T-helper 2 cell treated with Interferon-gamma antibody and Interleukin-4, amounts not matched to agents 5 μg/mL and 100 μg/mL, for 36 hours (primary cell): Measurements from ENCODE around the gene MYO5A.

Experiments
- DNase-seq: peaks from one replicate; pipeline ENCODE4 v3.0.0; 2021; ENCODE audit warnings: low spot score
- H3K27ac Mint-ChIP-seq: one replicate; pipeline ENCODE4 v1.8.0; 2021; ENCODE audit warnings: mild to moderate bottlenecking, mixed read lengths
- H3K27me3 Mint-ChIP-seq: one replicate; pipeline ENCODE4 v1.8.0; 2021; ENCODE audit warnings: low read depth, mixed read lengths
- H3K36me3 Mint-ChIP-seq: one replicate; pipeline ENCODE4 v1.8.0; 2021; ENCODE audit warnings: low read depth, mixed read lengths
- H3K4me1 Mint-ChIP-seq: one replicate; pipeline ENCODE4 v1.8.0; 2021; ENCODE audit warnings: low read depth, mixed read lengths
- H3K4me3 Mint-ChIP-seq: one replicate; pipeline ENCODE4 v1.8.0; 2022; ENCODE audit warnings: mild to moderate bottlenecking, moderate library complexity, mixed read lengths
- H3K9me3 Mint-ChIP-seq: one replicate; pipeline ENCODE4 v1.8.0; 2021; ENCODE audit warnings: mixed read lengths

Gene MYO5A

GRCh38 chr15:52308446-52309153 is 220.1 kb downstream of the MYO5A start:
- no peak for DNase-seq
- no peaks in the 10 kb centered on the region for H3K9me3 Mint-ChIP-seq
- H3K4me3 Mint-ChIP-seq = no peak overlapping the region
- peaks cover 3% of the 10 kb centered on the region for H3K4me1 Mint-ChIP-seq
- no peak overlapping the region for H3K27ac Mint-ChIP-seq
- H3K27me3 Mint-ChIP-seq = no peaks in the 10 kb centered on the region
- peaks cover 14% of the 10 kb centered on the region for H3K36me3 Mint-ChIP-seq

DNA sequence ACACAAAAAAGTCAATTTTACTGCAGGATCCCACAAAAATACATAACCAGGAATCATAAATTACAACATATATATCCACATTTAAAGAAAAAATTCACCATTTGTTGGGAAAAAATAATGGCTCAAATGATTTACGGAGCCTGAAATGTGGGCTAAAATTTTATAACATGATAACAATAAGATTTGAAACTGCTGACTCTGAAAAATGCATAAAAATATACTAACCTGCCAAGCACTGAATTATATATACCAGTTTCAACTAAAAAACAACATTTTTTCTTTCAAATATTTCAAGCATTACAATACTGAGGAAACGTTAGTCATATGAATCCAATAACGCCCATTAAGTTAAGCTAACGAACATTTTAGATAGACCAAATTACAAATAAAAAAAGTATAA is 220.8 kb downstream of the MYO5A start:
- no peak overlapping the region for H3K27ac Mint-ChIP-seq
- H3K27me3 Mint-ChIP-seq = no peaks in the 10 kb centered on the region
- peaks cover 10% of the 10 kb centered on the region for H3K36me3 Mint-ChIP-seq
- H3K4me3 Mint-ChIP-seq = no peak overlapping the region
- H3K9me3 Mint-ChIP-seq = no peaks in the 10 kb centered on the region
- H3K4me1 Mint-ChIP-seq = peaks cover 10% of the 10 kb centered on the region
- no peak for DNase-seq

GRCh38 chr15:52306270-52306669 is 222.4 kb downstream of the MYO5A start:
- Mint-ChIP-seq H3K36me3 (peaks cover 10% of the 10 kb centered on the region), H3K4me3 (no peak overlapping the region)
- DNase-seq = no peak

GRCh38 chr15:52303093-52303772 is 225.4 kb downstream of the MYO5A start:
- no peak overlapping the region for H3K4me3 Mint-ChIP-seq
- H3K4me1 Mint-ChIP-seq = peaks cover 14% of the 10 kb centered on the region
- DNase-seq = no peak
- no peaks in the 10 kb centered on the region for H3K9me3 Mint-ChIP-seq
- peaks cover 15% of the 10 kb centered on the region for H3K27me3 Mint-ChIP-seq
- peaks cover 4% of the 10 kb centered on the region for H3K36me3 Mint-ChIP-seq
- H3K27ac Mint-ChIP-seq = no peak overlapping the region

More at GRCh38 chr15:52306270-52306669, 222.4 kb downstream of the MYO5A start:
- Mint-ChIP-seq H3K27me3 (no peaks in the 10 kb centered on the region), H3K4me1 (peaks cover 14% of the 10 kb centered on the region), H3K27ac (no peak overlapping the region), H3K9me3 (no peaks in the 10 kb centered on the region)

DNA sequence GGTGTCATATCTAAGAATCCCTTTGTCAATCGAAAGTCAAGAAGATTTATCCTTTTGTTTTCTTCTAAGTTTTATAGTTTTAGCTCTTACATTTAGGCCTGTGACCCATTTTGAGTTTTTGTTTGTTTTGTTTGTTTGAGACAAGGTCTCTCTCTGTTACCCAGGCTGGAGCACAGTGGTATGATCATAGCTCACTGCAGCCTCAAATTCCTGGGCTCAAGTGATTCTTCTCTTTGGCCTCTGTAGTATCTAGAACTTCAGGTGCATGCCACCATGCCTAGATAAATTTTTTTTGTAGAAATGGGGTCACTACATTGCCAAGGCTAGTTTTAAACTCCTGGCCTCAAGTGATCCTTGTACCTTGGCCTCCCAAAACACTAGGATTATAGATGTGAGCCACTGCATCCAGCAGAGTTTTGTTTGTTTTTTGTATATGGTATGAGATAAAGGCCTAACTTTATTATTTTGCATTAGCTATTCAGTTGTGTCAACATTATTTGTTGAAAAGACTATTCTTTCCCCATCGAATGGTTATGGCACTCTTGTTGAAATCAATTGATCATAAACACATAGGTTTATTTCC is 227.3 kb downstream of the MYO5A start:
- H3K27me3 Mint-ChIP-seq = peaks cover 26% of the 10 kb centered on the region
- H3K4me3 Mint-ChIP-seq = no peak overlapping the region
- DNase-seq = no peak
- H3K9me3 Mint-ChIP-seq = no peaks in the 10 kb centered on the region
- peaks cover 14% of the 10 kb centered on the region for H3K4me1 Mint-ChIP-seq
- H3K36me3 Mint-ChIP-seq = peaks cover 4% of the 10 kb centered on the region
- H3K27ac Mint-ChIP-seq = no peak overlapping the region

DNA sequence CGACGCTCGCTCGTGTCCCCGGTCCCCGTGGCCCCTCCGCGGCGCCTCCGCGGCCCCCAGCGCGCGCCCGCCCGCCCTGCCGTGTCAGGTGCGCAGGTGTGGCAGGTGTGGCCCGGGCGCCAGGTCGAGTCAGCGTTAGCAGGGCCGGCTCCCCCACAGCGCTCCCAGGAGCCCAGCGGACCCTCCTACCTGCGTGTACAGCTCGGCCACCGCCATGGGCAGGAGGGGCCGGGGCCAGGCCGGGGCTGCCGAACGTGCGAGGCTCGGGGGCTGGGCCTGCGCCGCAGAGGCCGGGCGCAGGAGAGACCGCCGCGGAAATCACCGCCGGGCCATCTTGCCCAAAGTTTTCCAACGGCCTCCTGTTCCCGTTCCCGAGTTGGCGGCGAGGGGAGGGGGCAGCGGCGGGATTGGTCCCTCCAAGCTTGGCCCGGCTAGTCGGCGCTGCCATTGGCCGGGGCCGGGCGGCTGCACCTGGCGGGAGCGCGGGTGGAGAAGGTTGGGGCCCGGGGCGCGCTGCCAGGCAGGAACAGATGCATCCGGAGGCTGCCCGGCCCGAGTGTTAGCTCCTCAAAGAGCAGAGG is 233.2 kb downstream of the MYO5A start, which contains the start of gene MYO5C:
MYO5C (minus strand) TSS at position 384 of the 581 bp plus-strand sequence; CDS start at position 216, 168 bp downstream.
- Mint-ChIP-seq H3K4me1 (peaks cover 11% of the 10 kb centered on the region), H3K36me3 (no peaks in the 10 kb centered on the region), H3K4me3 (peak within 1 kb of the TSS; percentile 59), H3K27me3 (peaks cover 60% of the 10 kb centered on the region), H3K9me3 (no peaks in the 10 kb centered on the region), H3K27ac (no peak within 1 kb of the TSS)
- no peak for DNase-seq

GRCh38 chr15:52294881-52295420 is 233.7 kb downstream of the MYO5A start:
- no peak for DNase-seq
- no peaks in the 10 kb centered on the region for H3K9me3 Mint-ChIP-seq
- peak overlapping the region; percentile 59 for H3K4me3 Mint-ChIP-seq
- peaks cover 55% of the 10 kb centered on the region for H3K27me3 Mint-ChIP-seq
- H3K4me1 Mint-ChIP-seq = peaks cover 12% of the 10 kb centered on the region
- no peaks in the 10 kb centered on the region for H3K36me3 Mint-ChIP-seq
- no peak overlapping the region for H3K27ac Mint-ChIP-seq

- Mint-ChIP-seq H3K9me3 (no peaks in the 10 kb centered on the region), H3K27ac (no peak overlapping the region), H3K4me1 (peaks cover 16% of the 10 kb centered on the region), H3K4me3 (no peak overlapping the region), H3K36me3 (no peaks in the 10 kb centered on the region), H3K27me3 (peaks cover 44% of the 10 kb centered on the region)
- DNase-seq = no peak
These were observed 235.8 kb downstream of the MYO5A start for GRCh38 chr15:52292780-52293392.

DNA sequence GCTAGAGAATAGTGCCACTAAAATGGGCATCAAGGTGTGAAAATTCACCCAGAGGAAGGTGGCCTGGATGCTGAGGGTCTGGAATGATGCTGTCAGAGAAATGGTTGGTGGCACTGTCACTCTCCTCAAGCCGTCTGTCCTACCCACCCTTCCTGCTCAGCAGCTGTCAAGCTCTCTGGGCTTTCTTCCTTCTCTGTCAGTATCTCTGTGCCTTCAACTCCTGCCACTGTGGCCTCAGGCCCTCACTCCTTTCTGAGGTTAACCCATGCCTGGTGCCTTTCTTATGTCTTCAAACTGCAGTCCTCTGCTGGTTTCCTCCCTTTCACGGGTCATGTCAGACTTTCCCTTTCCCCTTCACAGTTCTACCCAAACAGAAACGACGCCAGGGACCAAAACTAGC is 237.5 kb downstream of the MYO5A start:
- Mint-ChIP-seq H3K36me3 (no peaks in the 10 kb centered on the region), H3K27me3 (peaks cover 34% of the 10 kb centered on the region), H3K4me1 (peaks cover 16% of the 10 kb centered on the region), H3K4me3 (no peak overlapping the region), H3K27ac (peak overlapping the region; percentile 2), H3K9me3 (no peaks in the 10 kb centered on the region)
- no peak for DNase-seq

- Mint-ChIP-seq H3K4me1 (peaks cover 16% of the 10 kb centered on the region), H3K27ac (peak overlapping the region; percentile 2), H3K36me3 (no peaks in the 10 kb centered on the region), H3K27me3 (peaks cover 31% of the 10 kb centered on the region), H3K9me3 (no peaks in the 10 kb centered on the region), H3K4me3 (no peak overlapping the region)
- no peak for DNase-seq
These were observed 237.9 kb downstream of the MYO5A start for GRCh38 chr15:52290800-52291199.

- no peak overlapping the region for H3K4me3 Mint-ChIP-seq
- H3K9me3 Mint-ChIP-seq = no peaks in the 10 kb centered on the region
- DNase-seq = no peak
These were observed 238.4 kb downstream of the MYO5A start for GRCh38 chr15:52290329-52290728.

DNA sequence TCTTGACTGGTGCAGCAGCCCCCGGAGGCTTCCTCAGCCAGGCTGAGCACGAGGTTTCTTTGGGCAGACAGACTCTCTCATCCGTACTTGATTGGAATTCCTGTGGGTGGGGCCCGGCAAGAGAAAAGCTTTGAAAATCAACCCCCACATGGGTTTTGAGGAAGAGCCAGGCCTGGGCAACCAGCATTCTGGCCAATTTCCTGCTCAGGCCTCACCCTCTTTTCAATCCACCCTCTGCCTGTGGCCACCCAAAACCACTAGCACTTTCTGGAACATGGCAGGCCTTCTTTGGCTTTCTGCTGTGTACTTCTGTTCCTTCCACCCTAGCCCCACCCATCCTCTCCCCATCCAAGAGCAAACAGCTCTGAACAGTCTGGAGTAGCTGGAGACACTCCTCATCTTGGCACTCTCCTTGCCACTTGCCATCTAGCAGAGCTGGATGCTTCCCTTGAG is 239.0 kb downstream of the MYO5A start:
- no peaks in the 10 kb centered on the region for H3K9me3 Mint-ChIP-seq
- H3K36me3 Mint-ChIP-seq = no peaks in the 10 kb centered on the region
- no peak for DNase-seq
- H3K4me1 Mint-ChIP-seq = peaks cover 16% of the 10 kb centered on the region
- peaks cover 27% of the 10 kb centered on the region for H3K27me3 Mint-ChIP-seq
- no peak overlapping the region for H3K4me3 Mint-ChIP-seq
- H3K27ac Mint-ChIP-seq = peak overlapping the region; percentile 39

More at GRCh38 chr15:52290329-52290728, 238.4 kb downstream of the MYO5A start:
- Mint-ChIP-seq H3K4me1 (peaks cover 16% of the 10 kb centered on the region), H3K27ac (no peak overlapping the region), H3K36me3 (no peaks in the 10 kb centered on the region), H3K27me3 (peaks cover 30% of the 10 kb centered on the region)

DNA sequence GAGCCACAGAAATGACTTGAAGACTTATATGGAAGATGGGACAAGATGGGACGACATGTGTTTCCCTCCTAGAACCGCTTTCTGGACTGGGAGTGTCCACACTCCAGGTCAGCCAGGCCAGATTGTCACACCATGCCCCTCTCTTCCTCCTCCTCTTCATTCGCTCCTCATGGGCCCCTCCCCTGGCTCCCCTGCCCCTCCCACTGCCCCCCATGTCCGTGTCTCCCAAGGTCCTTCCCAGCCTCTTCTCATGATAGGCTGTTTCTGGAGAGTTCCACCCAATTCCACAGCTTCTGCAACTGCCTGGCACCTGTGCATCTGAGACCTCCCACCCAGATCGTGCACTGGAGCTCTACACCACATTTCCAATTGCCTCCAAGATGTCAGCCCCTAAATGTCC is 239.7 kb downstream of the MYO5A start:
- DNase-seq = no peak
- H3K27me3 Mint-ChIP-seq = peaks cover 21% of the 10 kb centered on the region
- H3K9me3 Mint-ChIP-seq = no peaks in the 10 kb centered on the region
- peaks cover 15% of the 10 kb centered on the region for H3K4me1 Mint-ChIP-seq
- no peaks in the 10 kb centered on the region for H3K36me3 Mint-ChIP-seq
- no peak overlapping the region for H3K4me3 Mint-ChIP-seq
- no peak overlapping the region for H3K27ac Mint-ChIP-seq
